Activated CD8-positive, alpha-beta memory T cell treated with anti-CD3 and anti-CD28 coated beads, Interleukin-2, amount 50 U/mL, for 1 hour (primary cell): ENCODE results near the gene PRKAG2.
"Not testable (repeated sequence)": the region's sequence is repeated elsewhere in the genome, so short reads cannot be mapped to it uniquely, and the experiment has no call there.

Experiments used
- DNase-seq: peaks from one replicate; pipeline ENCODE4 v3.0.0-alpha.2; 2020; ENCODE audit errors: extremely low read depth

PRKAG2 gene

GRCh38 chr7:151851145-151851751, 25.7 kb downstream of the PRKAG2 start:
- no peak for DNase-seq

- no peak for DNase-seq
These were observed 26.3 kb downstream of the PRKAG2 start for GRCh38 chr7:151850491-151851124.

GRCh38 chr7:151849879-151850260, 27.0 kb downstream of the PRKAG2 start:
- DNase-seq: no peak

- no peak for DNase-seq
These were observed 27.7 kb downstream of the PRKAG2 start for GRCh38 chr7:151849008-151849878.

GRCh38 chr7:151847681-151848081, 29.2 kb downstream of the PRKAG2 start:
- DNase-seq: no peak

- no peak for DNase-seq
These were observed 29.8 kb downstream of the PRKAG2 start for GRCh38 chr7:151847136-151847535.

GRCh38 chr7:151845412-151846205, 31.3 kb downstream of the PRKAG2 start:
- no peak for DNase-seq

- no peak for DNase-seq
These were observed 32.1 kb downstream of the PRKAG2 start for GRCh38 chr7:151844825-151845200.

- no peak for DNase-seq
These were observed 32.7 kb downstream of the PRKAG2 start for GRCh38 chr7:151844071-151844824.

GRCh38 chr7:151843181-151843580, 33.7 kb downstream of the PRKAG2 start:
- DNase-seq: no peak

- DNase-seq: not testable (repeated sequence)
These were observed 35.4 kb downstream of the PRKAG2 start for GRCh38 chr7:151841395-151842051.

- no peak for DNase-seq
These were observed 36.6 kb downstream of the PRKAG2 start for GRCh38 chr7:151840088-151840910.

- no peak for DNase-seq
These were observed 37.4 kb downstream of the PRKAG2 start for GRCh38 chr7:151839451-151839921.

- no peak for DNase-seq
These were observed 38.0 kb downstream of the PRKAG2 start for GRCh38 chr7:151838861-151839381.

- no peak for DNase-seq
These were observed 38.8 kb downstream of the PRKAG2 start for GRCh38 chr7:151838072-151838471.

GRCh38 chr7:151837285-151838042, 39.5 kb downstream of the PRKAG2 start:
- no peak for DNase-seq

GRCh38 chr7:151836927-151837205, 40.0 kb downstream of the PRKAG2 start:
- no peak for DNase-seq

GRCh38 chr7:151836191-151836926, 40.6 kb downstream of the PRKAG2 start:
- DNase-seq: no peak
